ENCODE results near the gene ZRANB1. TPM values are rescaled to one million over a fixed set of nuclear protein-coding genes. Genes with fewer than 3 reads are reported as not detected.
"Not testable (repeated sequence)": the region's sequence is repeated elsewhere in the genome, so short reads cannot be mapped to it uniquely, and the experiment has no call there.

The ZRANB1 gene
- total RNA-seq, 1 donor from 2014 or later, result 24.7 TPM

DNA sequence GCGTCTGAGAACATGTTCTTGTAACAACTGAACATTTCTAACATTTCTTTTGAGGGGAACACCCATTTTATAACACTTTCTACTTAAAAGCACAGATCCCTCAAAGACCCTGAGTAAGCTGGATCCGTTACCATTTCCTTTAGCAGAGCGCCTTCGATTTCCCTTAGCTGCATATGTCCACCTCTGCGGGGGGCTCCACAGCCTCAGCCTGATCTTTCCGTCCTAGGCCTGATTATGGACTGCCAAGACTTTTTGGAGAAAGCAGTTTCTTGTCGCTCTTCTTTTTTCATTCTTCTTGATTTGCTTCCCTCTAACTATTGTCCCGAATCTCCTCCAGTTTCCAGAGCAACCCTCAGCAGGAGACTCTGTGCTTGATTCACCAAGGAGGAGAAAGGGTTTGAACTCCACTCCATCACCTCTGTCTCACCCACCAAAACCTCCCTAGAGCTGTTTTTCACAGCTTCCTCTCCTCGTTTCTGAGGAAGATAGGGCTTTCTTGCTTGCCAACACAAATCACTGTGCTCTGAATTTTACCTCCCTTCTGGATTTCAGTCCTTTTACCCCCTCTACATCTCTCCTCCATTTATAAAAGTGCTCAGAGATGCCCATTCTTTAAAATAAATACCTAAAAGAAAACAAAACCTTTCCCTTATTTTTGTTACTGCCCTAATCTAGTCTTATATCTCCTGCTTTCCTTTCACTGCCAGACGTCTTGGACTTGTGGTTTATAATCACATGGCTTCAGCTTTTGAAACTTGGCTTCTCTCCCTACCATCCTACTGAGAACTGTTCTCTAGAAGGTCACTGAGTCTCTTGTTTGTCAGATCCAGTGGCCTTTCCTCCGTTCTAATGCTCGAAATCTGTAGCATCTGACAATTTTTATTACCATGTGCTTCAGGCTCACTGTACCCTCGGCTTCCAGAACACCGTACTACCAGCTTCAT, 30.5 kb upstream of the ZRANB1 start:
- Histone ChIP-seq H3K4me3 (peak overlapping the region in 1 of 2 donors; percentile 30), H3K9me3 (no peaks in the 10 kb centered on the region), H3K4me1 (peaks cover 3 to 26% of the 10 kb centered on the region in 2 donors), H3K36me3 (no peaks in the 10 kb centered on the region), H3K27ac (peak overlapping the region; percentile 86 to 87), H3K27me3 (no peaks in the 10 kb centered on the region)
- intact Hi-C loops (cut with DNase I), result loop anchor here (5.0 kb wide), 1 partner anchor 119 kb away; the partner anchor contains the start of gene EEF1AKMT2
- TF ChIP-seq, protein P1, sequence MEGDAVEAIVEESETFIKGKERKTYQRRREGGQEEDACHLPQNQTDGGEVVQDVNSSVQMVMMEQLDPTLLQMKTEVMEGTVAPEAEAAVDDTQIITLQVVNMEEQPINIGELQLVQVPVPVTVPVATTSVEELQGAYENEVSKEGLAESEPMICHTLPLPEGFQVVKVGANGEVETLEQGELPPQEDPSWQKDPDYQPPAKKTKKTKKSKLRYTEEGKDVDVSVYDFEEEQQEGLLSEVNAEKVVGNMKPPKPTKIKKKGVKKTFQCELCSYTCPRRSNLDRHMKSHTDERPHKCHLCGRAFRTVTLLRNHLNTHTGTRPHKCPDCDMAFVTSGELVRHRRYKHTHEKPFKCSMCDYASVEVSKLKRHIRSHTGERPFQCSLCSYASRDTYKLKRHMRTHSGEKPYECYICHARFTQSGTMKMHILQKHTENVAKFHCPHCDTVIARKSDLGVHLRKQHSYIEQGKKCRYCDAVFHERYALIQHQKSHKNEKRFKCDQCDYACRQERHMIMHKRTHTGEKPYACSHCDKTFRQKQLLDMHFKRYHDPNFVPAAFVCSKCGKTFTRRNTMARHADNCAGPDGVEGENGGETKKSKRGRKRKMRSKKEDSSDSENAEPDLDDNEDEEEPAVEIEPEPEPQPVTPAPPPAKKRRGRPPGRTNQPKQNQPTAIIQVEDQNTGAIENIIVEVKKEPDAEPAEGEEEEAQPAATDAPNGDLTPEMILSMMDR (IDR thresholded peaks at IDR 0.05), result no peak
- DNase-seq (ENCODE audit: low spot score in 2 of 2), result no peak

DNA sequence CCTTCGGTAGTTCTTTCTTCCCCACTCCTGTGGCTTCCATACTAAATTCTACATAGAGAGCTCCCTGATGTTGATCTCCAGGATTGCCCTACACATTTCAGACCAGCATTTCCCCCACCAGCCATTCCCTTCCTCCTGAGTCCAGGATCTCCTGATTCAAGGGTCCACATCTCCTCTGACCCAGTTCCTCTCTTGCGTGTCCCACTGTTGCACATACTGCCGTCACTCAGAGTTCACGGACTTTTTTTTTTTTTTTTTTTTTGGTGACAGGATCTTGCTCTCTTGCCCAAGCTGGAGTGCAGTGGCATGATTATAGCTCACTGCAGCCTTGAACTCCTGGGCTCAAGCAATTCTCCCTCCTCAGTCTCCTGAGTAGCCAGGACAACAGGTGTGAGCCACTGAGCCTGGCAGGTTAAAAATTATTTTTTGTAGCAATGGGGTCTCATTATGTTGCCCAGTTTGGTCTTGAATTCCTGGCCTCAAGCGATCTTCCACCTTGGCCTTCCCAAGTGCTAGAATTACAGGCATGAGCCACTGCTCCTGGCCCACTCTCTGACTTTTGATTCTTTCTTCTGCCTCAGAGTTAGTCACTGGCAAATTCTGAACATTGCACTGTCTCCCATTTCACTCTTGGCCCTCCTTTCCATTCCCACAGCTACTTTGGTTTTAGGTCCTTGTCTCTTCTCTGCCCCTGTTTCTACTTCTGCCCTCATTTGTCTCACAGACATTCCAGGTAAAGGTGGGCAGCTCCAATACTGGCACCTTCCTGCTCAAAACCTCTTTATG, 29.6 kb upstream of the ZRANB1 start:
- TF ChIP-seq, protein P1 (IDR thresholded peaks at IDR 0.05), result no peak
- no peaks in the 10 kb centered on the region for H3K27me3 ChIP-seq
- H3K9me3 ChIP-seq, result no peaks in the 10 kb centered on the region
- DNase-seq (ENCODE audit: low spot score in 2 of 2), result no peak
- intact Hi-C loops (cut with DNase I), result loop anchor here (5.0 kb wide), 1 partner anchor 120 kb away; the partner anchor contains the start of gene EEF1AKMT2
- H3K4me3 ChIP-seq, result peak overlapping the region in 1 of 2 donors; percentile 30
- H3K4me1 ChIP-seq, result peaks cover 3 to 26% of the 10 kb centered on the region in 2 donors
- no peaks in the 10 kb centered on the region for H3K36me3 ChIP-seq
- H3K27ac ChIP-seq, result peak overlapping the region; percentile 86 to 87

DNA sequence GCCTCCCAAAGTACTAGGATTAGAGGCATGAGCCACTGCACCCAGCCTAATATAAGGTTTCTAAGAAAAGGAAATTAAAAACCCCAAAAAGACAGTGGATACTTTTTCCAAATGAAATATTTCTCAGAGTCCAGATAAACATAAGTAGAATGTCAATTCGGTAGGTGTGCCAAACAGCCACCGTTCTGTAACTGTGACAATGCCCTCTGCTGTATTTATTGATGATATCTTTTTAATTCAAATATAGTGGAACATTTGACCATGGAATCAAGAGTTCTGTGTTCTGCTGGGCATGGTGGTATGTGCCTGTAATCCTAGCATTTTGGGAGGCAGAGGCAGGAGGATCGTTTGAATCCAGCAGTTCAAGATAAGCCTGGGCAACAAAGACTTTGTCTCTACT, 28.8 kb upstream of the ZRANB1 start:
- intact Hi-C loops (cut with DNase I), result loop anchor here (5.0 kb wide), 1 partner anchor 121 kb away; the partner anchor contains the start of gene EEF1AKMT2
- DNase-seq (ENCODE audit: low spot score in 2 of 2), result no peak
- Histone ChIP-seq H3K36me3 (no peaks in the 10 kb centered on the region), H3K27me3 (no peaks in the 10 kb centered on the region), H3K4me3 (no peak overlapping the region), H3K27ac (no peak overlapping the region), H3K9me3 (no peaks in the 10 kb centered on the region), H3K4me1 (peaks cover 3 to 26% of the 10 kb centered on the region in 2 donors)
- TF ChIP-seq, protein P1 (IDR thresholded peaks at IDR 0.05), result no peak

DNA sequence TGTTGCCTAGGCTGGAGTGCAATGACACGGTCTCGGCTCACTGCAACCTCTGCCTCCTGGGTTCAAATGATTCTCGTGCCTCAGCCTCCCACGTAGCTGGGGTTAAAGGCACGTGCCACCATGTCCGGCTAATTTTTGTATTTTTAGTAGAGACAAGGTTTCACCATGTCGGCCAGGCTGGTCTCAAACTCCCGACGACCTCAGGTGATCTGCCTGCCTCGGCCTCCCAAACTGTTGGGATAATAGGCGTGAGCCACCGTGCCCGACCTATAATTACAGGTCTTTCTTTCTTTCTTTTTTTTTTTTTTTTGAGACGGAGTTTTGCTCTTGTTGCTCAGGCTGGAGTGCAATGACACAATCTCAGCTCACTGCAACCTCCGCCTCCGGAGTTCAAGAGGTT, 27.5 kb upstream of the ZRANB1 start:
- H3K4me1 ChIP-seq, result peaks cover 3 to 37% of the 10 kb centered on the region in 2 donors
- intact Hi-C loops (cut with DNase I), result loop anchor here (5.0 kb wide), 1 partner anchor 122 kb away; the partner anchor contains the start of gene EEF1AKMT2
- not testable (repeated sequence) for H3K27me3 ChIP-seq; DNase-seq (ENCODE audit: low spot score in 2 of 2); H3K27ac ChIP-seq; H3K4me3 ChIP-seq; H3K36me3 ChIP-seq; H3K9me3 ChIP-seq

DNA sequence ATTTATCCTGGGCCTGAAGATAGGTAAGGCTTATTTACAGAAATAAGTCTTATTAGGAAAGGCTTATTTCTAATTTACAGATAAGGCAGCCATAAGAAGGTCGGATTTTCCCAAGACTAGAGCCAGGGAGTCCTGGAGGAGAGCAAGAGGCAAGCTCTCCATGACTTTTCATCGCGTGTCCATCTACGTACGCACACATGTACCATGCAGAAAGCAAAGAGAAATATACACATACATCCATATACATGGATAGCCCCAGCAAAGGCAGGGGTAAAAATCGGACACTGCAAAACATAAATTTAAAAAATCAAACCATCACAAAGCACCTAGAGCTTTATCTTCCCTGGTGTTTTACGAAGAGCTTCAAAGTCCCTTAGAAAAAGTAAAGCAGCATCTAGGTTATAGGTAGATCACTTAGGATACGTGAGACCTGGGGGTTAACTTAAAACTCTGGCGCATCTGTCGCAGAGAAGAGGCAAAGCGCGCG, 25.8 kb upstream of the ZRANB1 start:
- Histone ChIP-seq H3K9me3 (no peaks in the 10 kb centered on the region), H3K27me3 (no peaks in the 10 kb centered on the region), H3K4me1 (peaks cover 3 to 34% of the 10 kb centered on the region in 2 donors), H3K36me3 (no peaks in the 10 kb centered on the region), H3K27ac (peak overlapping the region; percentile 98), H3K4me3 (peak overlapping the region; percentile 95 to 96)
- intact Hi-C loops (cut with DNase I), result loop anchor here (1.0 to 5.0 kb wide), 5 partner anchors 85 to 499 kb away; partner anchors contain the start of genes FAM53B and OAT
- DNase-seq (ENCODE audit: low spot score in 2 of 2), result no peak
- TF ChIP-seq, protein P1 (IDR thresholded peaks at IDR 0.05), result no peak

All from ascending aorta (tissue), 2 donors.